ENCODE measurements around the gene LUC7L2.
A peak's percentile ranks its signal among the peaks of the same experiment; 100 is the strongest.

The LUC7L2 gene

DNA sequence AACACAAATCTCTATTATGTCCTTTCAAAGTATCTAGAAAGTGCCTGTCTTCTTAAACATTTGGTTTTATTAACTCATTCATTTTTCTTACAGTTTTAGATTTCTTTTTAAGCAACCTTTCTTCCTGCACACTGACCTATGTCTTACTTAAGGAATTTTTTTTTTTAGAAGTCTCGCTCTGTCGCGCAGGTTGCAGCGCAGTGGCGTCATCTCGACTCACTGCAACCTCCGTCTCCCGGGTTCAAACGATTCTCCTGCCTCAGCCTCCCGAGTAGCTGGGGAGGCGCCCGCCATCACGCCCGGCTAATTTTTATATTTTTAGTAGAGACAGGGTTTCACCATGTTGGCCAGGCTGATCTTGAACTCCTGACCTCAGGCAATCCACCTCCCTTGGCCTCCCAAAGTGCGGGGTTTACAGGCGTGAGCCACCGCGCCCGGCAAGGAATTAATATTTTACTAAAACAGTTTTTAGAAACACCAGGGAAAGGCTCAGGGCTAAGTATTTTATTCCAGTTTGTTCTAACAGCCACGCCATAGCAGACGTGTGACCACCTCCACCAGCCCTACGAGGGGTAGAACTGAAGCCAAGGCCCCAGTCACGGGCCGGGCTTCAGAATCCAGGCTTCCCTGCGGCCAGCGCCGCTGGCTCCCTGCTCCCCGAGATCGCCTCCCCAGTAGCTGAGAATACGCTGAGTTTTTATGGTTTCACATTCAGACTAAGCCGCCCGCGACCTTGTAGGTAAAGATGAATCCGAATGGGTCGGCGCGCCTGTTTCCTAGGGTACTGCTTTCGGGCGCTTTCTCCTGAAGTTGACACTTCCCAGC, 941 bp upstream of the LUC7L2 start:
- no peaks in the 10 kb centered on the region for H3K9me3 ChIP-seq (ENCODE audit: control insufficient read depth, low read depth, low read length)
- peak overlapping the region; percentile 94 for H3K4me3 ChIP-seq (ENCODE audit: low read length)
- H3K27ac ChIP-seq (ENCODE audit: low read length), result peak overlapping the region; percentile 86
- no peaks in the 10 kb centered on the region for H3K27me3 ChIP-seq (ENCODE audit: control insufficient read depth, insufficient read depth, low read length)
- H3K36me3 ChIP-seq (ENCODE audit: control insufficient read depth, low read depth, low read length), result no peaks in the 10 kb centered on the region
- peaks cover 22% of the 10 kb centered on the region for H3K4me1 ChIP-seq (ENCODE audit: control insufficient read depth, low read depth, low read length)
- H3K9ac ChIP-seq (ENCODE audit: low read length), result peak overlapping the region; percentile 97

DNA sequence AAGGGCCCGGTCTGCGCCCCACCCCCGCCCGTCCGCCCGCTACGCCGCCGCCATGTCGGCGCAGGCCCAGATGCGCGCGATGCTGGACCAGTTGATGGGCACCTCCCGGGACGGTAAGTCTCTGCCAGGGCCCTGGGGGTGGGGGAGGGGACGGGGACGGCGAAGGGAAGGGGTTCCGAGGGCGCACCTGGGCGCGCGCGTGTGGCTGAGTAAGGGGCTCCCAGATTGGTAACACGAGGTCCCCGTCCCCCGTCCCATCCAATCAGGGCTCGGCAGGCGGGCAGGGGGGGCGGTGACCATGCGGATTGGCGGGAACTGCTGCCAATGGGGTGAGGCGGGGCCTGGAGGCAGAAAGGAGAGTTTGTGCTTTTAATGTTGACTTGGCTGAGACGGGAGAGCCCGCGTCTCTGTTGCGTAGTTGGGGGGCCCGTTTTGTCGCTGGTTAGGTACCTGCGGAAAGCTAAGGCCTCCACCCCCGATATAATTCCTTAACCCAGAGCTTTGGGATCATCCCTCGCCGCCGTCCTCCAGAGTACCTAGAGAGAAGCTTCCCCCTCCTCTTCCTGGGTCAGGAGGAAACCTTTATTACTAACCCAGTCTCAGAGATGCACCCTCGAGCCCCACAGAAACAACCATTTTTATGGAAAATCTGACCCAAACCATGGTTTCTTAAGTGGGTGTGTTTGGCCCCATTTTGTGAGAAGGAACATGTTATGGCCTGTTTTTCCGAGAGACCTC, 685 bp downstream of the LUC7L2 start:
- H3K27me3 ChIP-seq (ENCODE audit: control insufficient read depth, insufficient read depth, low read length), result no peaks in the 10 kb centered on the region
- peaks cover 7% of the 10 kb centered on the region for H3K36me3 ChIP-seq (ENCODE audit: control insufficient read depth, low read depth, low read length)
- H3K4me3 ChIP-seq (ENCODE audit: low read length), result peak overlapping the region; percentile 94
- peaks cover 22% of the 10 kb centered on the region for H3K4me1 ChIP-seq (ENCODE audit: control insufficient read depth, low read depth, low read length)
- no peaks in the 10 kb centered on the region for H3K9me3 ChIP-seq (ENCODE audit: control insufficient read depth, low read depth, low read length)
- H3K9ac ChIP-seq (ENCODE audit: low read length), result peak overlapping the region; percentile 97
- H3K27ac ChIP-seq (ENCODE audit: low read length), result peak overlapping the region; percentile 93

DNA sequence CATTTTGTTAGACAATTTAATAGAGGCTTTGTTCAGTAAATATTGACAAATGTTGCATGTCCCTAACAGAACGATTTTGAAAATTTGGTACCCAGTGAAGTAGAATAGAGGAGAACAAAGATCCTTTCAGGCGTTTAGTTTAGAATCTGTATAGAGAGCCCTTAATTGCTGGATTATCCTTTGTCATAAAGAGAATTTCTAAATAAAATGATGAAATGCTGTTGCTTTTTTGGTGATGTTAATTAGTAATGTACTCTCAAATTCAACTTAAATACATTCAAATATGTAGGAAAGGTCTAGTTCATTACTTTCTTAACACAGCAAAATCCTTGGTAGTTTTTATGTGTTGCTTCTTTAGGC, 1.2 kb downstream of the LUC7L2 start:
- peak overlapping the region; percentile 94 for H3K4me3 ChIP-seq (ENCODE audit: low read length)
- peak overlapping the region; percentile 97 for H3K9ac ChIP-seq (ENCODE audit: low read length)
- H3K9me3 ChIP-seq (ENCODE audit: control insufficient read depth, low read depth, low read length), result no peaks in the 10 kb centered on the region
- H3K4me1 ChIP-seq (ENCODE audit: control insufficient read depth, low read depth, low read length), result peaks cover 22% of the 10 kb centered on the region
- H3K36me3 ChIP-seq (ENCODE audit: control insufficient read depth, low read depth, low read length), result peaks cover 13% of the 10 kb centered on the region
- H3K27me3 ChIP-seq (ENCODE audit: control insufficient read depth, insufficient read depth, low read length), result no peaks in the 10 kb centered on the region
- H3K27ac ChIP-seq (ENCODE audit: low read length), result peak overlapping the region; percentile 93

DNA sequence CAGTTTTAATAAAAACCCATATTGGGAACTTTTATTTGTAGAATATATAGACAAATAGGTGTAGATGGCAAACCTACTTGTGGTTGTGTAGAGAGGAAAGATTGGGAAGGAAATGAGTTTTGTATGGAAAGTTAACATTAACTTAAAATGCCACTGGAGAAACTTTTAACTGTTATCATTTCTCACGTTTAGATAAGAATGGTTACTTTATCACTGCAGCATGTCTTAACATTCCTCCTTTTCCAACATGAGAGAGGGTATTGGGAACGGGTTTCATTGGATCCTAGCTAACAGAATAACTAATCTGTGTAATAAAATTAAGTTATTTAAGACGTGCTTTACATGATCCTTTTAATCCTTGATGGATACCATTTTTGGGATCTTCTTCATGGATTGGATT, 1.8 kb downstream of the LUC7L2 start:
- Histone ChIP-seq H3K36me3 (ENCODE audit: control insufficient read depth, low read depth, low read length) (peaks cover 18% of the 10 kb centered on the region), H3K9ac (ENCODE audit: low read length) (peak overlapping the region; percentile 97), H3K4me3 (ENCODE audit: low read length) (peak overlapping the region; percentile 94), H3K4me1 (ENCODE audit: control insufficient read depth, low read depth, low read length) (peaks cover 21% of the 10 kb centered on the region), H3K27me3 (ENCODE audit: control insufficient read depth, insufficient read depth, low read length) (no peaks in the 10 kb centered on the region), H3K9me3 (ENCODE audit: control insufficient read depth, low read depth, low read length) (no peaks in the 10 kb centered on the region), H3K27ac (ENCODE audit: low read length) (peak overlapping the region; percentile 93)

DNA sequence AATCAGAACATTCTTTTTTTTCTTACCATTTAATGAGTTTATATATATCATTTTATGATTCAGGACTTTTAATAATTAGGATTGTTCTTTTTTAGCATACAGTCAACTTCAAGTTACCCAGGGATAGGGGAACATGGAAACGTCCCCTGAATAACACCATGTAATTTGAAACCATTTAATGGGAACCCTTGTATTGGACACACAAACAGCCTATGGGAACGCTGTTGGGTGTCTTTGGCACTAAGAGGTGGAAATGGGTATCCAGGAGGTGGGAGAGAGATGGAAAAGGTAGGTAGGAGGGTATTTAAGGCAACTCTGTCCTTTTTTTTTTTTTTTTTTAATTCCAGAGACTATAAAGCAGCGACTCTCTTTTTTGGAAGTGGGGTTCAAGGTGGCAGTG, 2.6 kb downstream of the LUC7L2 start:
- Histone ChIP-seq H3K9me3 (ENCODE audit: control insufficient read depth, low read depth, low read length) (no peaks in the 10 kb centered on the region), H3K27me3 (ENCODE audit: control insufficient read depth, insufficient read depth, low read length) (no peaks in the 10 kb centered on the region), H3K4me3 (ENCODE audit: low read length) (peak overlapping the region; percentile 94), H3K4me1 (ENCODE audit: control insufficient read depth, low read depth, low read length) (peaks cover 17% of the 10 kb centered on the region), H3K36me3 (ENCODE audit: control insufficient read depth, low read depth, low read length) (peaks cover 18% of the 10 kb centered on the region), H3K27ac (ENCODE audit: low read length) (no peak overlapping the region), H3K9ac (ENCODE audit: low read length) (no peak overlapping the region)

DNA sequence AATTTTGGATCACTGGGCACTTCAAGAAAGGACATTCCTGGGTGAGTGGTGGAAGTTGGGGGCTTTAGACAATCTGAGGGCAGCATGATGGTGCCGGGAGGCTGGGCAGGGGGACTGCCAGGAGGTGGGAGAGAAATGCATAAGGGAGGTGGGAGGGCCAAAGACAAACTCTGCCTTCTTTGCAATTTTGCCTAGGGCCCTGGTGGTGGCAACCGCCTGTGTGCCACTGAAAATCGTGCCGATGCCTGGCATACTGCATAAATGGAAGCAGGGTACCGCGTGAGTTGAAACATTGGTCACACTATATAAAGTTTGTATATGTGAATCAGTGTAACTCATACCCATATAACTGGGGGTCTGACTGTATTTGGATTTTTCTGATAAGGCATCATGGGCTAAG, 3.3 kb downstream of the LUC7L2 start:
- H3K9ac ChIP-seq (ENCODE audit: low read length), result no peak overlapping the region
- H3K9me3 ChIP-seq (ENCODE audit: control insufficient read depth, low read depth, low read length), result no peaks in the 10 kb centered on the region
- H3K27ac ChIP-seq (ENCODE audit: low read length), result no peak overlapping the region
- peak overlapping the region; percentile 94 for H3K4me3 ChIP-seq (ENCODE audit: low read length)
- peaks cover 24% of the 10 kb centered on the region for H3K36me3 ChIP-seq (ENCODE audit: control insufficient read depth, low read depth, low read length)
- H3K4me1 ChIP-seq (ENCODE audit: control insufficient read depth, low read depth, low read length), result peaks cover 17% of the 10 kb centered on the region
- H3K27me3 ChIP-seq (ENCODE audit: control insufficient read depth, insufficient read depth, low read length), result no peaks in the 10 kb centered on the region

DNA sequence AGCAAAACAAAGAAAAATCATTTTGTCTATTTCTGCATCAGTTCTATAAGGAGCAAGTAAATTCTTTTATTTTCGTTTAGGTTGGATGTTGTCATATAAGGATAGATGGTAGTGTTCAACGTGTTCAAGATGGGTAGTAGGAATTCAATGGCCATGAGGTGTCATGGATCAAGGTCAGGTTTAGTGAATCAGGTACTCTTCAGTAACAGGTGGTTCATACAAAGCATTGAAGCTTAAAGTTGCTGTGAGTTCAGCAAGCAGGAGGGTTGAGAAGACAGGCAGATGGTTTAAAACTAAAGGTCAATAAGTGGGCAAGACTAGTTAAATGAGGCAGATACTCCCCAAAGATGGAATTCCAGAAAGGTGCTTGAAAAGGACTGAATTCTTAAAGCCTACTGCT, 5.6 kb downstream of the LUC7L2 start:
- Histone ChIP-seq H3K27ac (ENCODE audit: low read length) (no peak overlapping the region), H3K36me3 (ENCODE audit: control insufficient read depth, low read depth, low read length) (peaks cover 26% of the 10 kb centered on the region), H3K4me1 (ENCODE audit: control insufficient read depth, low read depth, low read length) (peaks cover 27% of the 10 kb centered on the region), H3K9ac (ENCODE audit: low read length) (no peak overlapping the region), H3K27me3 (ENCODE audit: control insufficient read depth, insufficient read depth, low read length) (no peaks in the 10 kb centered on the region), H3K9me3 (ENCODE audit: control insufficient read depth, low read depth, low read length) (no peaks in the 10 kb centered on the region), H3K4me3 (ENCODE audit: low read length) (no peak overlapping the region)

DNA sequence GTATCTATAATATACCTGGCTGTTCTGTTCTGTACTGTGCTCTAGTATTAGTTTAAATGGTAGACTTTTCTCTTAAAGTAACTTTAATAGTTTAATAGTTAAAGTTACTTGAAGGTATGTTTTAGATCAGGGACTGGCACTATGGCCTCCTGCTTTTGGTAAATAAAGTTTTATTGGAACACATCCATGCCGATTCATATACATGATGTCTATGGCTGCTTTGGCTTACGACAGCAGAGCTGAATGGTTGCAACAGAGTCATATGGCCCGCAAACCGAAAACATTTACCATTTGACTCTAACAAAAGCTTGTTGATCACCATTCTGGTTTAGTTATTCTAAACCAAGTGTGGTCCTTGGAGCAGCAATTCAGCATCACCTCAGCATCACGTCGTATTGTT, 6.7 kb downstream of the LUC7L2 start:
- Histone ChIP-seq H3K9ac (ENCODE audit: low read length) (no peak overlapping the region), H3K27ac (ENCODE audit: low read length) (no peak overlapping the region), H3K4me3 (ENCODE audit: low read length) (no peak overlapping the region), H3K27me3 (ENCODE audit: control insufficient read depth, insufficient read depth, low read length) (no peaks in the 10 kb centered on the region), H3K4me1 (ENCODE audit: control insufficient read depth, low read depth, low read length) (peaks cover 29% of the 10 kb centered on the region), H3K36me3 (ENCODE audit: control insufficient read depth, low read depth, low read length) (peaks cover 26% of the 10 kb centered on the region), H3K9me3 (ENCODE audit: control insufficient read depth, low read depth, low read length) (no peaks in the 10 kb centered on the region)

DNA sequence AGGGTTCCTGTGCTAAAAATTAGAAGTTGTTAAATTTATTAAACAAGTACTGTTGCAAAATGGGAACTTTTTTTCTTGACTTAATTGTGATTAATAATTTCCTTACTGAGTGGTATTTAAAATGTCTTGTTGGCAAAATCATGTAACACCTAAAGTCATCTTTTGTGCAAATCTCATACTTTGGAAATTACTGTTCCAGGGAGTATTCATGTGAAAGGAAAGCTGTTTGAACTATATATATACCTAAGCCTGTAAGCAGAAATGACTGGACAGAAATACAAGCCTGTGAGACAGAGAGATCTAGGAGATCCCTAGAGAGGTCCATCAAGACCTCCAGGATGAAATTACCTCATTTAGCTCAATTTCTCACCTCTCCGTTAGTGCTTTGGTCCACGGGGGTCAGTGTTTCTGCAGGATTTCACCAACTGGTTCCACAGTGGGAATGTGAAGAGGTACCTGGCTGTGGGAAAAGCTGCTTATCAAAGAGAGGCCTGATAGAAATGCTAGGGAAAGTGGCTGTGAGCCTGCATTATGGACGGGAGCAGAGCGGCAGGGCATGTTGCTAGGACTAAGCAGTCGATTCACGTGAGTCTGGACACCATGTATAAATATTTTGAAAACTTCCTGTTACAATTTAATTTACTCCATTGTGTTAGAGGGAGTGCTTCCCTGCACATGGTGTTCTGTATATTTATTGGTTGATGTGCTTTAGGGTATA, 7.9 kb downstream of the LUC7L2 start:
- Histone ChIP-seq H3K4me1 (ENCODE audit: control insufficient read depth, low read depth, low read length) (peaks cover 19% of the 10 kb centered on the region), H3K36me3 (ENCODE audit: control insufficient read depth, low read depth, low read length) (peaks cover 26% of the 10 kb centered on the region), H3K4me3 (ENCODE audit: low read length) (no peak overlapping the region), H3K9ac (ENCODE audit: low read length) (no peak overlapping the region), H3K27ac (ENCODE audit: low read length) (no peak overlapping the region), H3K27me3 (ENCODE audit: control insufficient read depth, insufficient read depth, low read length) (no peaks in the 10 kb centered on the region), H3K9me3 (ENCODE audit: control insufficient read depth, low read depth, low read length) (no peaks in the 10 kb centered on the region)

DNA sequence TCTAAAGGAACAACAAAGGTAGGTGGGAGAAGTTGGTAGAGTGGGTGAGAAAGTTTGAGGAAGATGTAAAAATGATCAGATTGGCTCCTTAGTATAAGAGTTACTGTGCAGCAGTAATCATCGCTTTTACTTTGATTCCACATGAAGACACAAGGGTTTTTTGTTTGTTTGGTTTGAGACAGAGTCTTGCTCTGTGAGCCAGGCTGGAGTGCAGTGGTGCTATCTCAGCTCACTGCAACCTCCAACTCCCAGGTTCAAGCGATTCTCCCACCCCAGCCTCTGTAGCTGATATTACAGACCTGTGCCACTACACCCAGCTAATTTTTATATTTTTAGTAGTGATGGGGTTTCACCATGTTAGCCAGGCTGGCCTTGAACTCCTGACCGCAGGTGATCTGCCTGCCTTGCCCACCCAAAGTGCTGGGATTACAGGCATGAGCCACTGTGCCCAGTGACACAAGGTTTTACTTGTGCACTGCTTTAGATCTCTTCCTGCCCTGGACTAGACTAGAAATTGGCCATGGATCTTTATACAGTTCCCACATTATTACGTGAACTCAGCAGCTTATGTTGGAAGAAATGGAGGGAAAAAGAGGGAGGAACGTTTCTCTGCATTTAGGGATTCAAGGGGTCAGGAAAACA, 10.7 kb downstream of the LUC7L2 start:
- H3K27ac ChIP-seq (ENCODE audit: low read length), result no peak overlapping the region
- no peak overlapping the region for H3K4me3 ChIP-seq (ENCODE audit: low read length)
- no peaks in the 10 kb centered on the region for H3K9me3 ChIP-seq (ENCODE audit: control insufficient read depth, low read depth, low read length)
- H3K36me3 ChIP-seq (ENCODE audit: control insufficient read depth, low read depth, low read length), result peaks cover 26% of the 10 kb centered on the region
- H3K4me1 ChIP-seq (ENCODE audit: control insufficient read depth, low read depth, low read length), result peaks cover 14% of the 10 kb centered on the region
- H3K9ac ChIP-seq (ENCODE audit: low read length), result no peak overlapping the region
- no peaks in the 10 kb centered on the region for H3K27me3 ChIP-seq (ENCODE audit: control insufficient read depth, insufficient read depth, low read length)

DNA sequence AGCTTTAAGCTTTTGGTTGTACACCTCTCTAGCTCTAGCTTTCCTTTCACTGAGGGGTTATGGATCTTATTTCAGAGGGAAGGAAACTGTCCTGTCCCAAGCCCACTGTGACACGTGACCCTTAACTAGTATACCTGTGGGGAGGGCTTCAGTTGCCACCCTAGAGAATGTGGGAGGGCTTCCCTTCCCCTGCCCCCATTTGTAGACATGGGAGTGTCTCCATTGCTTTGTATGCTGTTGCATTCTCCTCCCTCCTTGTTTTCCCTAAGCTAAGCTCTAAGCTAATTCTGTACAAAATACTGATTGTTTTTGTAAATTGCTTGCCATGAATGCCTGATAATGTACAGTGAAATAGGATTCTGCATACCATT, 11.2 kb downstream of the LUC7L2 start:
- Histone ChIP-seq H3K4me3 (ENCODE audit: low read length) (no peak overlapping the region), H3K9ac (ENCODE audit: low read length) (no peak overlapping the region), H3K4me1 (ENCODE audit: control insufficient read depth, low read depth, low read length) (peaks cover 14% of the 10 kb centered on the region), H3K27ac (ENCODE audit: low read length) (no peak overlapping the region), H3K9me3 (ENCODE audit: control insufficient read depth, low read depth, low read length) (no peaks in the 10 kb centered on the region), H3K27me3 (ENCODE audit: control insufficient read depth, insufficient read depth, low read length) (no peaks in the 10 kb centered on the region), H3K36me3 (ENCODE audit: control insufficient read depth, low read depth, low read length) (peaks cover 26% of the 10 kb centered on the region)
